ENCODE measurements around the gene PPP1R36.
"Not testable (repeated sequence)": the region's sequence is repeated elsewhere in the genome, so short reads cannot be mapped to it uniquely, and the experiment has no call there.

Gene PPP1R36

GRCh38 chr14:64520699-64521098 lies 29.1 kb upstream of the PPP1R36 start:
- DNase-seq: no peak

- DNase-seq: no peak
These were observed 27.0 kb upstream of the PPP1R36 start for GRCh38 chr14:64522591-64523355.

GRCh38 chr14:64525354-64525753 lies 24.4 kb upstream of the PPP1R36 start:
- no peak for DNase-seq

GRCh38 chr14:64531567-64531966 lies 18.2 kb upstream of the PPP1R36 start:
- DNase-seq: no peak

- no peak for DNase-seq
These were observed 13.1 kb upstream of the PPP1R36 start for GRCh38 chr14:64536488-64537245.

GRCh38 chr14:64540208-64541202 lies 9.3 kb upstream of the PPP1R36 start, which contains the start of gene HSPA2:
TSS of gene HSPA2 (plus strand) at chr14:64540741. CDS start at chr14:64540850, 109 bp downstream.
- peak; percentile 100 for DNase-seq

- DNase-seq: peak; percentile 52
These were observed 8.3 kb upstream of the PPP1R36 start for GRCh38 chr14:64541261-64541971.

- peak; percentile 27 for DNase-seq
These were observed 7.6 kb upstream of the PPP1R36 start for GRCh38 chr14:64541972-64542835.

- DNase-seq: no peak
These were observed 6.9 kb upstream of the PPP1R36 start for GRCh38 chr14:64542836-64543201.

GRCh38 chr14:64544607-64545312 lies 5.0 kb upstream of the PPP1R36 start:
- DNase-seq: no peak

GRCh38 chr14:64549016-64549415 lies 745 bp upstream of the PPP1R36 start:
- DNase-seq: no peak

- DNase-seq: no peak
These were observed 1.0 kb downstream of the PPP1R36 start for GRCh38 chr14:64550621-64551333.

- no peak for DNase-seq
These were observed 4.8 kb downstream of the PPP1R36 start for GRCh38 chr14:64554556-64554955.

- DNase-seq: no peak
These were observed 6.8 kb downstream of the PPP1R36 start for GRCh38 chr14:64556526-64556925.

GRCh38 chr14:64558216-64558615 lies 8.5 kb downstream of the PPP1R36 start:
- not testable (repeated sequence) for DNase-seq

- no peak for DNase-seq
These were observed 11.9 kb downstream of the PPP1R36 start for GRCh38 chr14:64561631-64562030.

GRCh38 chr14:64562436-64562835 lies 12.7 kb downstream of the PPP1R36 start:
- DNase-seq: no peak

GRCh38 chr14:64563696-64564095 lies 13.9 kb downstream of the PPP1R36 start:
- DNase-seq: no peak

- peak; percentile 64 for DNase-seq
These were observed 16.9 kb downstream of the PPP1R36 start for GRCh38 chr14:64566651-64567122.

Data from femur (tissue), 1 donor.